HepG2 (cell line): ENCODE measurements around the gene SOCS1. TPM values are rescaled to one million over a fixed set of nuclear protein-coding genes. Genes with fewer than 3 reads are reported as not detected.

ENCODE experiments used
- MEF2D ChIP-seq: sonication (generic); formaldehyde crosslinking; IDR thresholded peaks from 2 replicates; pipeline ENCODE4 v1.5.1; 2020; ENCODE audit warnings: mild to moderate bottlenecking, missing genetic modification reagents
- MTERF4 ChIP-seq: sonication (generic); formaldehyde crosslinking; IDR thresholded peaks from 2 replicates; pipeline ENCODE4 v1.8.0; 2023; ENCODE audit warnings: mild to moderate bottlenecking, missing genetic modification reagents
- MXD3 ChIP-seq: IDR thresholded peaks from 2 replicates; pipeline ENCODE4 v1.6.1; 2016; ENCODE audit warnings: mild to moderate bottlenecking, missing biosample characterization, missing genetic modification reagents
- PTBP1 ChIP-seq: fragments of 200-400 bp; formaldehyde crosslinking; IDR thresholded peaks from 2 replicates; pipeline ENCODE4 v1.6.1; 2018; ENCODE audit warnings: low read length, low read depth; ENCODE audit not compliant: poor library complexity, severe bottlenecking
- RORA ChIP-seq: sonication (generic); formaldehyde crosslinking; IDR thresholded peaks from 2 replicates; pipeline ENCODE4 v1.5.0; 2020; ENCODE audit warnings: mild to moderate bottlenecking, missing genetic modification reagents, moderate library complexity
- SCMH1 ChIP-seq: sonication (generic); formaldehyde crosslinking; IDR thresholded peaks from 2 replicates; pipeline ENCODE4 v1.9.0; 2021; ENCODE audit warnings: missing genetic modification reagents, mild to moderate bottlenecking, borderline replicate concordance
- SOX5 ChIP-seq: IDR thresholded peaks from 2 replicates; pipeline ENCODE4 v1.6.1; 2016; ENCODE audit warnings: borderline replicate concordance
- STAG1 ChIP-seq: sonication (generic); formaldehyde crosslinking; IDR thresholded peaks from 2 replicates; pipeline ENCODE4 v1.4.0; 2020; ENCODE audit warnings: missing genetic modification reagents
- ZNF274 ChIP-seq: sonication (generic); formaldehyde crosslinking; IDR thresholded peaks from 2 replicates; pipeline ENCODE4 v1.5.1; 2020; ENCODE audit warnings: mild to moderate bottlenecking, missing genetic modification reagents
- ZNF318 ChIP-seq: sonication (generic); formaldehyde crosslinking; IDR thresholded peaks from 2 replicates; pipeline ENCODE4 v1.4.0; 2020; ENCODE audit warnings: mild to moderate bottlenecking, missing genetic modification reagents
- ZNF354B ChIP-seq: sonication (generic); formaldehyde crosslinking; IDR thresholded peaks from 2 replicates; pipeline ENCODE4 v1.8.0; 2022; ENCODE audit warnings: mild to moderate bottlenecking, missing genetic modification reagents
- ZNF44 ChIP-seq: sonication (generic); formaldehyde crosslinking; IDR thresholded peaks from 2 replicates; pipeline ENCODE4 v1.5.1; 2020; ENCODE audit warnings: mild to moderate bottlenecking, missing genetic modification reagents
- ZNF501 ChIP-seq: sonication (generic); formaldehyde crosslinking; IDR thresholded peaks from 2 replicates; pipeline ENCODE4 v1.5.1; 2020; ENCODE audit warnings: mild to moderate bottlenecking, moderate library complexity, missing genetic modification reagents
- ZNF580 ChIP-seq: IDR thresholded peaks from 2 replicates; pipeline ENCODE4 v1.6.1; 2016; ENCODE audit warnings: low read depth, borderline replicate concordance
- ZNF710 ChIP-seq: sonication (generic); formaldehyde crosslinking; IDR thresholded peaks from 2 replicates; pipeline ENCODE4 v1.5.0; 2020; ENCODE audit warnings: mild to moderate bottlenecking, missing genetic modification reagents, borderline replicate concordance
- polyA plus RNA-seq, 8 experiments: library from polyadenylated mRNA; depleted of rRNA in 3 of 8; stranded (reverse) in 7 of 8; unstranded in 1 of 8; fragments of >200 nt; fragmentation: Illumina TruSeq in 4 of 8; extraction: Trizol in 4 of 8; gene quantifications; 2 replicates each; pipeline versions ENCODE4 v1.2.1 to v1.2.3, GENCODE V29; 2011 to 2016; ENCODE audit warnings: low read depth in 4 of 8, missing spikeins in 1 of 8, mixed read lengths in 1 of 8; ENCODE audit not compliant: insufficient read depth in 1 of 8
- total RNA-seq, 5 experiments: library from RNA; depleted of rRNA; stranded (reverse); fragments of >200 nt; fragmentation: Illumina TruSeq; extraction: Trizol; gene quantifications; 2 replicates each; pipeline ENCODE4 v1.2.3, GENCODE V29; 2016; ENCODE audit warnings: low read depth in 1 of 5

SOCS1 gene
- total and polyA plus RNA-seq, 2 of the 13 experiments (the other 11 are each of a cell fraction or from before 2014, with no cell fraction given) = 5.3 to 6.3 TPM

- TF ChIP-seq ZNF318 (peak; percentile 65; the same call in 1 of the 2 replicates), ZNF580 (CRISPR knock-in tag) (peak; percentile 49; the same call in 1 of the 2 replicates), ZNF501 (CRISPR knock-in tag) (peak; percentile 90), ZNF274 (CRISPR knock-in tag) (no peak; the same call in 1 of the 2 replicates), STAG1 (CRISPR knock-in tag) (no peak; the same call in 1 of the 2 replicates), MTERF4 (CRISPR knock-in tag) (peak; percentile 29; the same call in 1 of the 2 replicates), ZNF44 (CRISPR knock-in tag) (no peak), MXD3 (CRISPR knock-in tag) (peak; percentile 50), ZNF354B (CRISPR knock-in tag) (peak; percentile 94; the same call in 1 of the 2 replicates), SOX5 (0 out of 2 replicates have a peak, but pooled peaks have one; percentile 18), MEF2D (CRISPR knock-in tag) (no peak; the same call in 1 of the 2 replicates), ZNF710 (CRISPR knock-in tag) (peak; percentile 46; the same call in 1 of the 2 replicates), PTBP1 (no peak), RORA (CRISPR knock-in tag) (no peak), SCMH1 (CRISPR knock-in tag) (no peak)
Observed at GRCh38 chr16:11258553-11259492, 2.8 kb upstream of the SOCS1 start (continued).
